ENCODE data around the gene SLC12A8. TPM values are rescaled to one million over a fixed set of nuclear protein-coding genes. Genes with fewer than 3 reads are reported as not detected.

Gene SLC12A8
- total RNA-seq, 1 donor from 2014 or later, result 9.1 TPM

GRCh38 chr3:125136966-125137357 lies 75.6 kb downstream of the SLC12A8 start:
- Histone ChIP-seq H3K27ac (no peak overlapping the region), H3K4me1 (peaks cover 13% of the 10 kb centered on the region), H3K4me3 (no peak overlapping the region), H3K9me3 (no peaks in the 10 kb centered on the region), H3K36me3 (no peaks in the 10 kb centered on the region), H3K27me3 (ENCODE audit: low read depth) (no peaks in the 10 kb centered on the region)
- intact Hi-C loops (cut with DNase I), result no loop called here
- DNase-seq (no peak), ATAC-seq (no peak)
- TF ChIP-seq CTCF (IDR thresholded peaks at IDR 0.05), result no peak

DNA sequence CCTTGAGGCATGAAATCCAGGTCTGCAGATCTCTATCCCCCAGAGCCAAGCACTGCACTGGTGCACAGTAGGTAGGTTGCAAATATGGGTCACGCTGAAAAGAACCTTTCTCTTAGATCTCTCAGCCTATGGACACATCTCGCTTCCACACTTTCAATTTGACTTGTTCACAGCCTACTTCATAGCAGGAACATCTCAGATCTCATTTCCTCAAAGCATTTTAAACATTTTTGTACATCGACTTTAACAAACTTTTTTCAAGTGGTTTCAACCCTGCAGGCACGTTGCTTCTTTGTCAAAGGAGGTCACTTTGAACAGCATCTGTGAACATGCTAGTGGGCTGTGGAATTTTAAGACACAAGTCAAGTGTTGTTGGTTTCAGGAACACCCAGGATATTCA lies 76.0 kb downstream of the SLC12A8 start:
- H3K36me3 ChIP-seq, result no peaks in the 10 kb centered on the region
- ATAC-seq (no peak), DNase-seq (no peak)
- H3K27me3 ChIP-seq (ENCODE audit: low read depth), result no peaks in the 10 kb centered on the region
- no peak overlapping the region for H3K4me3 ChIP-seq
- H3K27ac ChIP-seq, result no peak overlapping the region
- intact Hi-C loops (cut with DNase I), result no loop called here
- H3K4me1 ChIP-seq, result peaks cover 8% of the 10 kb centered on the region
- no peak for TF ChIP-seq CTCF (IDR thresholded peaks at IDR 0.05)
- no peaks in the 10 kb centered on the region for H3K9me3 ChIP-seq

DNA sequence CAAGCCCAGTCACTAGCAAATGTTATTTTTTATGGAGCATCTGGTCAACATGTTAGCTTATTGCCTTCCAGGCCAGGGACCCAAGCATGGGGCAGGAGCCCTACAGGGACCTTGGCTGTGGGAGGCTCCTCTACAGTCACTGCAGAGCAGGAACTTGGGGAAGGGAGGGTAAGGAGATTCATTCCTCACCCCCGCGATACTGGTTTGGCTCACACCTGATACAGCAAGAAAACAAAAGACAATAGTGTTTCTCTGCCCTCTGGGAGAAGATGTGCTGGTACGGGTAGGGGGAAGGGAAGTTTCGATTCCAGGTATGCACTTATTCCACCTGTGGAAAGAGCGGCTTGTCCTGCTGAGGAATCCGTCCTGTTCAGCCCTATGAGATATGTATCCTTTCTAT lies 77.6 kb downstream of the SLC12A8 start:
- TF ChIP-seq CTCF (IDR thresholded peaks at IDR 0.05), result no peak
- H3K36me3 ChIP-seq, result no peaks in the 10 kb centered on the region
- H3K27ac ChIP-seq, result no peak overlapping the region
- no peaks in the 10 kb centered on the region for H3K27me3 ChIP-seq (ENCODE audit: low read depth)
- no peak overlapping the region for H3K4me3 ChIP-seq
- intact Hi-C loops (cut with DNase I), result no loop called here
- peaks cover 19% of the 10 kb centered on the region for H3K4me1 ChIP-seq
- no peaks in the 10 kb centered on the region for H3K9me3 ChIP-seq
- DNase-seq, result no peak
- no peak for ATAC-seq

DNA sequence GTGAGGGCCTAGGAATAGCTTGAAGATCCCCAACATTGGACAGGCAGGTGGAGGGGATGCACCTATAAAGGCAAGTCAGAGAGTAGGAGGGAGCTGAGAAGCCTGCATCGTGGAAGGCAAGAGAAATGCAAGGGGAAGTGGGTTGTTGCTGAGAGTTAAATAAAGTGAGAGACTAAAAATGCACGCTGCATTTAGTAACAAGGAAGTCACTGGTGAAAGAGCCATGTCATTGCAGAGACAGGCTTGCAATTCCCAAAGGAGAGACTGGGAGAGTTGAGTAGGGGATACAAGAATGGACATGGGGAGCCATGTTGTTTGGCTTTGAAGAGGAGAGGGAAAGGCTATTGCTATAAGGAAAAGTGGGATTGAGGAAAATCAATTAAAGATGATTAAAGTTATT lies 79.7 kb downstream of the SLC12A8 start:
- intact Hi-C loops (cut with DNase I), result no loop called here
- no peaks in the 10 kb centered on the region for H3K36me3 ChIP-seq
- DNase-seq (no peak), ATAC-seq (no peak)
- peaks cover 35% of the 10 kb centered on the region for H3K4me1 ChIP-seq
- no peak overlapping the region for H3K27ac ChIP-seq
- TF ChIP-seq CTCF (IDR thresholded peaks at IDR 0.05), result no peak
- H3K4me3 ChIP-seq, result no peak overlapping the region
- no peaks in the 10 kb centered on the region for H3K27me3 ChIP-seq (ENCODE audit: low read depth)
- H3K9me3 ChIP-seq, result no peaks in the 10 kb centered on the region

GRCh38 chr3:125129512-125129997 lies 83.0 kb downstream of the SLC12A8 start:
- peak overlapping the region; percentile 71 for H3K27ac ChIP-seq
- no peaks in the 10 kb centered on the region for H3K27me3 ChIP-seq (ENCODE audit: low read depth)
- no peak overlapping the region for H3K4me3 ChIP-seq
- H3K9me3 ChIP-seq, result no peaks in the 10 kb centered on the region
- DNase-seq (no peak), ATAC-seq (peak; percentile 56 to 66)
- intact Hi-C loops (cut with DNase I), result no loop called here
- peaks cover 37% of the 10 kb centered on the region for H3K4me1 ChIP-seq
- no peak for TF ChIP-seq CTCF (IDR thresholded peaks at IDR 0.05)
- no peaks in the 10 kb centered on the region for H3K36me3 ChIP-seq
